SIG-M5 treated with dmso at 0.1 percent for 504 hours (cell line): Measurements from ENCODE around the gene TRAPPC11.

ENCODE experiments used
- DNase-seq: peaks from one replicate; lab custom pipeline; 2025; ENCODE audit not compliant: unreplicated experiment; lab: John Stamatoyannopoulos, UW

Gene TRAPPC11

DNA sequence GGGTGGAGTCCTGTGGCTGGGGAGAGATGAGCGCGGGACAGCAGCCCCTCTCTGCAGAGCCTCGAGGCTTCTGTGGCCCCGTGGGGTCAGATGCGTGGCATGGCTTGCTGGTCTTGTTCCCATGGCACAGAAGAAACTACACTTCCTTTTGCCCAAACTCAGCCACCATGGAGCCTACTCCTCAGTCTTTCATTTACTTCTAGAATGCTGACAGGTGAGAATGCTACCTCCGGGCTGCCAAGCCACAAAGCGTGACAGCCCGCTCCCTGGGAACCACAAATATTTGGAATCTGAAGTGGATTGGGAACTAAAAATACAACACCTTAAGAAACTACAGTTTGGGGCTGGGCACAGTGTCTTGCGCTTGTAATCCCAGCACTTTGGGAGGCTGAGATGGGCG lies 98.0 kb downstream of the TRAPPC11 start:
- no peak for DNase-seq

DNA sequence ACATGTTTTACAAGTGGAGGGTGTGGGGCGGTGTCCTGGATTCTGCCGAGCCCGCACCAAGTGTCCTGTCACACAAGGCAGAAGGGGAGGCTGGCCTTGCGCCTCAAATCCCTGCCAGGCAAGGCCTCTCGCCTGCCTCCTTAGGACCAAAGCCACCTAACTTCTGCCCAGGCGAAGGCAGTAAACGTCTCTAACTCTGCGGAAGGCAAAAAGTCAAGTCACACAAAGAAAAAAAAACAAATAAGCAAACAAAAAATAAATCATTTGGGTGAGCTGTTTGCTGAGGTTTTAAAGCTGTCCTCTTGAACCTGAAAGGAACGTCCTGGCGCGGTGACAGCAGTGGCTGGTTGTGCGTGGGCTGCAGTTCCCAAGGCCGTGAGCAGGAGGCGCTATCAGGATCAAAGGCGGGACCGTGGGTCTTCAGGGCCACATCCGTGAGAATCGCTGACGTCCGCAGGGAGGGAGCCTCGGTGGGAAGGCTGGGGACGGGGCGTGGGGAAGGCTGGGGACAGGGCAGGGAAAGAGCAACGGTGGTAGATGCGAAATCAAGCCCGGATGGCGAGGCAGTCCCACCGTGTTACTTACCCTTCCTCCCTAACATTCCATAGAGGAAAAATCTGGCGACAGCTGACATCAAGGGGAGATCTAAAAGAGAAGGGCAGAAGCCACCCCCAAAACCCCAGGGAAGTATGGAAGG lies 99.1 kb downstream of the TRAPPC11 start:
- no peak for DNase-seq

DNA sequence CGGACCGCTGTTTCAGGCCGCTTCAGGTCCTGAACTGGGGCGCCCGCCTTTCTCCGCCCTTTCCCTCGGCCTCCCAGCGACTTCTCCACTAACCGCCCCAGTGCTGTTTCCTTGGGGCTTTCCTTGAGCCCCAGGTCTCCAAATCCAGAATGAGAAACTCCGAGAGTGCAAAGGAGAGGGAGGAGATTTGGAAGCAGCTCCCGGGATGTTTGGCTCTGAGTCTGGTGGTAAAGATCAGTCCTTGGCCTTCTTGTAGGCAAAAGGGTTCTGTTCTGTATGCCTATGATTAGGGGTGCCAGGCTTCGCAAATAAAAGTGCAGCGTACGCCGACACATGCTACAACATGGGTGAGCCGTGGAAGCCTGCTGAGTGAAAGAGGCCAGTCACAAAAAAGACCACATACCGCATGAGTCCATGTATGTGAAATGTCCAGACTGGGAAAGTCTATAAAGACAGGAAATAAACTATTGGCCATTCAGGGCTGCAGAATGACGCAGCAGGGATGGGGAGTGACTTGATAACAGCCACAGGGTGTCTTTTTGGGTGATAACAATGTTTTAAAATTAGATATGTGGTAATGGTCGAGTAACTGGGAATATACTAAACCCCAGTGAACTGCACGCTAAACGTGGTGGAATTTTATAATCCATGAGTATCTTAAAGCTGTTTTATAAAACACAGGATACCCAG lies 99.8 kb downstream of the TRAPPC11 start:
- DNase-seq, result no peak

DNA sequence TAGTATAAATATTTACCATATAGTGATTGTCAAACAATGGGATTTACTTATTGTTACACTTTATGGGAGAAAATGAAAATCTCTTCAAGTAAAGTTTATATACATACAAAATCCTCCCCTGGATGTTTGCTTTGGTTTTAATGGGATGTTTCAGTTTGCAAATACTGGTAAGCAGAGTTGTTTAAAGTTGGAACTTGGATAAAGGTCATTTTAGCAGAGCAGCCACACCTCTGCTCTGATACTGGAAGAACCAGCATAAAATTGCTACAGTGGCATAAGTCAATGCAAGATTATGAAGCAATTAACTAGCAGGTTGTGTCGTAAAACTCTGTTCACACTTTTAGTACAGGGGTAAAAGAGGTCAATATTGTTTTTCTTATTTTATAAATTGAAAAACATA lies 101.2 kb downstream of the TRAPPC11 start:
- no peak for DNase-seq
